Left ventricle myocardium inferior (tissue), 1 donor: ENCODE measurements around the gene LYPD3. TPM values are rescaled to one million over a fixed set of nuclear protein-coding genes. Genes with fewer than 3 reads are reported as not detected.
A peak's percentile ranks its signal among the peaks of the same experiment; 100 is the strongest.
"Not testable (repeated sequence)": the region's sequence is repeated elsewhere in the genome, so short reads cannot be mapped to it uniquely, and the experiment has no call there.

Experiments
- DNase-seq: peaks from one replicate; pipeline ENCODE4 v3.0.0-alpha.2; 2020
- H3K27ac ChIP-seq: fragments of 200-600 bp; replicated peaks from 2 replicates; pipeline ENCODE4 v1.8.0; 2021
- H3K27me3 ChIP-seq: fragments of 200-600 bp; 2 replicates; pipeline ENCODE4 v1.8.0; 2021; ENCODE audit warnings: low read depth
- H3K36me3 ChIP-seq: fragments of 200-600 bp; 2 replicates; pipeline ENCODE4 v1.8.0; 2021
- H3K4me1 ChIP-seq: fragments of 200-600 bp; 2 replicates; pipeline ENCODE4 v1.8.0; 2021
- H3K4me3 ChIP-seq: fragments of 200-600 bp; 2 replicates; pipeline ENCODE4 v1.8.0; 2021; ENCODE audit warnings: mild to moderate bottlenecking, moderate library complexity
- H3K9me3 ChIP-seq: fragments of 200-600 bp; replicated peaks from 2 replicates; pipeline ENCODE4 v1.8.0; 2021
- CTCF ChIP-seq: fragments of 200-600 bp; IDR thresholded peaks from 2 replicates; pipeline ENCODE4 v1.8.0; 2021; ENCODE audit warnings: antibody characterized with exemption, mild to moderate bottlenecking, borderline replicate concordance
- intact Hi-C: fragments of 100-400 bp; cut with micrococcal nuclease; formaldehyde crosslinking; loops from one replicate; pipeline ENCODE4 v1.11.0; 2022
- total RNA-seq: library from RNA; stranded (reverse); fragmentation: NEBNext Ultra II Directional; extraction: Animal tissue kit (Norgen Biotek cat#: 25700); gene quantifications from one replicate; pipeline ENCODE4 v1.2.1, GENCODE V29; 2021
- donor health status: DM: no; HTN: yes; CAD: no; lungs with severe emphysema.

The LYPD3 gene
- total RNA-seq, 1 donor from 2014 or later: 0.38 TPM

- intact Hi-C loops: loop anchor here (2.0 kb wide), 1 partner anchor 72 kb away; no protein-coding TSS in a partner anchor
- Histone ChIP-seq H3K36me3 (no peaks in the 10 kb centered on the region), H3K4me1 (peaks cover 3% of the 10 kb centered on the region), H3K4me3 (no peak overlapping the region), H3K27me3 (no peaks in the 10 kb centered on the region), H3K27ac (no peak overlapping the region), H3K9me3 (no peaks in the 10 kb centered on the region)
- peak; percentile 98 for TF ChIP-seq CTCF
- peak; percentile 75 for DNase-seq
Measured at GRCh38 chr19:43446746-43447489, 18.5 kb downstream of the LYPD3 start.

GRCh38 chr19:43445426-43445825 is 20.0 kb downstream of the LYPD3 start:
- Histone ChIP-seq H3K9me3 (no peaks in the 10 kb centered on the region), H3K36me3 (no peaks in the 10 kb centered on the region), H3K4me3 (no peak overlapping the region), H3K27me3 (no peaks in the 10 kb centered on the region), H3K27ac (no peak overlapping the region), H3K4me1 (peaks cover 3% of the 10 kb centered on the region)
- no peak for TF ChIP-seq CTCF
- intact Hi-C loops: no loop called here
- no peak for DNase-seq

- Histone ChIP-seq H3K4me3 (no peak overlapping the region), H3K4me1 (peaks cover 3% of the 10 kb centered on the region), H3K27ac (no peak overlapping the region), H3K36me3 (no peaks in the 10 kb centered on the region), H3K9me3 (no peaks in the 10 kb centered on the region), H3K27me3 (no peaks in the 10 kb centered on the region)
- intact Hi-C loops: no loop called here
- no peak for DNase-seq
- no peak for TF ChIP-seq CTCF
Measured at GRCh38 chr19:43444531-43445287, 20.7 kb downstream of the LYPD3 start.

- H3K36me3 ChIP-seq, H3K27ac ChIP-seq, intact Hi-C loops, H3K9me3 ChIP-seq, H3K4me1 ChIP-seq, DNase-seq, H3K4me3 ChIP-seq, H3K27me3 ChIP-seq: not testable (repeated sequence)
Measured at GRCh38 chr19:43444091-43444490, 21.3 kb downstream of the LYPD3 start.

GRCh38 chr19:43441716-43442115 is 23.7 kb downstream of the LYPD3 start:
- H3K4me1 ChIP-seq: peaks cover 13% of the 10 kb centered on the region
- intact Hi-C loops: no loop called here
- DNase-seq: no peak
- no peak overlapping the region for H3K4me3 ChIP-seq
- no peaks in the 10 kb centered on the region for H3K36me3 ChIP-seq
- no peaks in the 10 kb centered on the region for H3K9me3 ChIP-seq
- TF ChIP-seq CTCF: no peak
- peaks cover 8% of the 10 kb centered on the region for H3K27me3 ChIP-seq
- no peak overlapping the region for H3K27ac ChIP-seq

GRCh38 chr19:43439709-43440063 is 25.7 kb downstream of the LYPD3 start:
- Histone ChIP-seq H3K27ac (peak overlapping the region; percentile 77), H3K27me3 (peaks cover 8% of the 10 kb centered on the region), H3K36me3 (no peaks in the 10 kb centered on the region), H3K4me1 (peaks cover 13% of the 10 kb centered on the region), H3K9me3 (no peaks in the 10 kb centered on the region), H3K4me3 (no peak overlapping the region)
- intact Hi-C loops: no loop called here
- DNase-seq: no peak
- no peak for TF ChIP-seq CTCF
